ENCODE measurements around the gene CSRP3. TPM values are rescaled to one million over a fixed set of nuclear protein-coding genes. Genes with fewer than 3 reads are reported as not detected.
"Not testable (repeated sequence)": the region's sequence is repeated elsewhere in the genome, so short reads cannot be mapped to it uniquely, and the experiment has no call there.

The CSRP3 gene
- total and polyA plus RNA-seq, 2 experiments from 2014 or later, result not detected

DNA sequence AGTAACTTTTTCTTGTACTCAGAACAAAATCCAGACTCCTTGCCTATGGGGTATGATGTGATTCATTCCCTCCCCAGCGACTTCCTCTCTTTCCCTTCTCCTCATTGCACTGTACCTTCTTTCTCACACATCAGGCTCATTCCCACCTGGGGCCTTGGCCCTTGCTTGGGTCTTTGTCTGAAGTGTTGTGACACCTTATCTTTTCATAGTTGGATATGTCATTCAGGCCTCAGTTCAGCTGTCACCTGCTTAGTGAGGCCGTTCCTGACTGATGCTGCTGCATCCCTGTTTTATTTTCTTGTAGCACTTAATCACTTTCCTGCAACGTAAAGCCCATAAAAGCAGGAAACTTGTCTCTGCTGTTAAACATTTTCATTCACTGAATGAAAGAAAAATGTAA is 44.9 kb downstream of the CSRP3 start (continued):
- TF ChIP-seq, protein P1, sequence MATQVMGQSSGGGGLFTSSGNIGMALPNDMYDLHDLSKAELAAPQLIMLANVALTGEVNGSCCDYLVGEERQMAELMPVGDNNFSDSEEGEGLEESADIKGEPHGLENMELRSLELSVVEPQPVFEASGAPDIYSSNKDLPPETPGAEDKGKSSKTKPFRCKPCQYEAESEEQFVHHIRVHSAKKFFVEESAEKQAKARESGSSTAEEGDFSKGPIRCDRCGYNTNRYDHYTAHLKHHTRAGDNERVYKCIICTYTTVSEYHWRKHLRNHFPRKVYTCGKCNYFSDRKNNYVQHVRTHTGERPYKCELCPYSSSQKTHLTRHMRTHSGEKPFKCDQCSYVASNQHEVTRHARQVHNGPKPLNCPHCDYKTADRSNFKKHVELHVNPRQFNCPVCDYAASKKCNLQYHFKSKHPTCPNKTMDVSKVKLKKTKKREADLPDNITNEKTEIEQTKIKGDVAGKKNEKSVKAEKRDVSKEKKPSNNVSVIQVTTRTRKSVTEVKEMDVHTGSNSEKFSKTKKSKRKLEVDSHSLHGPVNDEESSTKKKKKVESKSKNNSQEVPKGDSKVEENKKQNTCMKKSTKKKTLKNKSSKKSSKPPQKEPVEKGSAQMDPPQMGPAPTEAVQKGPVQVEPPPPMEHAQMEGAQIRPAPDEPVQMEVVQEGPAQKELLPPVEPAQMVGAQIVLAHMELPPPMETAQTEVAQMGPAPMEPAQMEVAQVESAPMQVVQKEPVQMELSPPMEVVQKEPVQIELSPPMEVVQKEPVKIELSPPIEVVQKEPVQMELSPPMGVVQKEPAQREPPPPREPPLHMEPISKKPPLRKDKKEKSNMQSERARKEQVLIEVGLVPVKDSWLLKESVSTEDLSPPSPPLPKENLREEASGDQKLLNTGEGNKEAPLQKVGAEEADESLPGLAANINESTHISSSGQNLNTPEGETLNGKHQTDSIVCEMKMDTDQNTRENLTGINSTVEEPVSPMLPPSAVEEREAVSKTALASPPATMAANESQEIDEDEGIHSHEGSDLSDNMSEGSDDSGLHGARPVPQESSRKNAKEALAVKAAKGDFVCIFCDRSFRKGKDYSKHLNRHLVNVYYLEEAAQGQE (IDR thresholded peaks at IDR 0.05; ENCODE audit: unreplicated experiment), result no peak
- TF ChIP-seq EZH2 (IDR thresholded peaks at IDR 0.05; ENCODE audit: low read depth, unreplicated experiment) (no peak), JUNB (IDR thresholded peaks at IDR 0.05; ENCODE audit: unreplicated experiment) (no peak), ZNF331 (CRISPR knock-in tag; IDR thresholded peaks at IDR 0.05; ENCODE audit: low read depth) (no peak)
- TF ChIP-seq, protein P2, sequence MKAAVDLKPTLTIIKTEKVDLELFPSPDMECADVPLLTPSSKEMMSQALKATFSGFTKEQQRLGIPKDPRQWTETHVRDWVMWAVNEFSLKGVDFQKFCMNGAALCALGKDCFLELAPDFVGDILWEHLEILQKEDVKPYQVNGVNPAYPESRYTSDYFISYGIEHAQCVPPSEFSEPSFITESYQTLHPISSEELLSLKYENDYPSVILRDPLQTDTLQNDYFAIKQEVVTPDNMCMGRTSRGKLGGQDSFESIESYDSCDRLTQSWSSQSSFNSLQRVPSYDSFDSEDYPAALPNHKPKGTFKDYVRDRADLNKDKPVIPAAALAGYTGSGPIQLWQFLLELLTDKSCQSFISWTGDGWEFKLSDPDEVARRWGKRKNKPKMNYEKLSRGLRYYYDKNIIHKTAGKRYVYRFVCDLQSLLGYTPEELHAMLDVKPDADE (IDR thresholded peaks at IDR 0.05), result no peak

DNA sequence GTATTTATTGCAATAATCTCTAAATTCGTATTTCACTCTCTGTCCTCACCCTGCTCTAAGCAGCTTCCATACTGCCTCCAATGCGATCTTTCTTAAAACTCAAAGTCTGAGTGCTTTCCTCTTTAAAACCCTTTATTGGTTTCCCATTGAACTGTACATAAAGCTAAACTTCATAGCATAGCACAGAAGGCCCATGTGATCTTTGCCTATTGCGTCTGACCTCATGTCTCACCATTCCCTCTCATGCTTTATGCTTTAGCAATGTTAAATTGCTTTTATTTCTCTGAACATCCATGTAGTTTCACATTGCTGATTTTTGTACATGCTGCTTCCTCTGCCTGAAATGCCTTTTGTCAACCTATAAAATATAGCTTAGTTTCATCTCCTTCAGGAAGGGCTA is 56.5 kb downstream of the CSRP3 start:
- H3K27me3 ChIP-seq (ENCODE audit: insufficient read depth), result no peaks in the 10 kb centered on the region
- Mint-ChIP-seq H3K27me3 (ENCODE audit: insufficient read depth, low read depth, poor library complexity) (no peaks in the 10 kb centered on the region), H3K4me1 (no peaks in the 10 kb centered on the region), H3K27ac (no peak overlapping the region), H3K4me3 (no peak overlapping the region), H3K36me3 (ENCODE audit: low read depth) (peaks cover 3% of the 10 kb centered on the region; the same call in 2 of the 3 replicates), H3K9me3 (0 out of 3 replicates have a peak, but pooled peaks cover 2% of the 10 kb centered on the region)
- no peak for ATAC-seq
- no peak overlapping the region for H3K4me2 ChIP-seq
- H4K20me1 ChIP-seq (replicated peaks; ENCODE audit: insufficient read depth), result no peaks in the 10 kb centered on the region
- no peaks in the 10 kb centered on the region for H3K4me1 ChIP-seq (ENCODE audit: insufficient read depth)
- H3K36me3 ChIP-seq (ENCODE audit: insufficient read depth), result peaks cover 22% of the 10 kb centered on the region; the same call in 1 of the 2 replicates
- no peaks in the 10 kb centered on the region for H3K79me2 ChIP-seq (replicated peaks; ENCODE audit: insufficient read depth)
- DNase-seq (ENCODE audit: low spot score), result no peak
- H3F3A ChIP-seq (replicated peaks; ENCODE audit: low read depth), result no peaks in the 10 kb centered on the region
- no peaks in the 10 kb centered on the region for H3K9me2 ChIP-seq (ENCODE audit: insufficient read depth)
- H3K4me3 ChIP-seq, result no peak overlapping the region
- no peak overlapping the region for H2AFZ ChIP-seq
- H3K27ac ChIP-seq (ENCODE audit: low read depth), result no peak overlapping the region
- TF ChIP-seq JUNB (IDR thresholded peaks at IDR 0.05; ENCODE audit: unreplicated experiment), result no peak

GRCh38 chr11:19136884-19137283 is 64.9 kb downstream of the CSRP3 start:
- H3K27me3 Mint-ChIP-seq (ENCODE audit: insufficient read depth, low read depth, poor library complexity); DNase-seq (ENCODE audit: low spot score); H2AFZ ChIP-seq; H3F3A ChIP-seq (replicated peaks; ENCODE audit: low read depth); ATAC-seq; H3K4me3 ChIP-seq; H4K20me1 ChIP-seq (replicated peaks; ENCODE audit: insufficient read depth); H3K27ac Mint-ChIP-seq; H3K9me2 ChIP-seq (ENCODE audit: insufficient read depth); H3K4me3 Mint-ChIP-seq; H3K4me1 ChIP-seq (ENCODE audit: insufficient read depth); H3K4me2 ChIP-seq; H3K27me3 ChIP-seq (ENCODE audit: insufficient read depth); H3K27ac ChIP-seq (ENCODE audit: low read depth); H3K4me1 Mint-ChIP-seq: not testable (repeated sequence)
- Histone ChIP-seq H3K79me2 (replicated peaks; ENCODE audit: insufficient read depth) (peaks cover 22% of the 10 kb centered on the region), H3K36me3 (ENCODE audit: insufficient read depth) (peaks cover 14% of the 10 kb centered on the region)
- H3K36me3 Mint-ChIP-seq (ENCODE audit: low read depth), result peaks cover 42% of the 10 kb centered on the region
- peaks cover 55% of the 10 kb centered on the region for H3K9me3 Mint-ChIP-seq
